SU-DHL-6 (cell line): Measurements from ENCODE around the gene EMC10.

Experiments
- H2AFZ ChIP-seq: fragments of 200-600 bp; sonication (generic); 2 replicates; pipeline ENCODE4 v1.6.1; 2014; ENCODE audit warnings: low read depth, mild to moderate bottlenecking, moderate library complexity, mixed read lengths, antibody characterized with exemption, low read length; ENCODE audit not compliant: severe bottlenecking
- H3F3A ChIP-seq: fragments of 200-600 bp; shearing (Covaris generic); 2 replicates; pipeline ENCODE4 v1.6.0; 2016; ENCODE audit warnings: antibody characterized with exemption, mild to moderate bottlenecking; ENCODE audit not compliant: insufficient read depth
- H3K27ac ChIP-seq: fragments of 200-600 bp; sonication (generic); 2 replicates; pipeline ENCODE4 v1.5.1; 2016; ENCODE audit warnings: low read depth, mild to moderate bottlenecking, low read length, moderate library complexity, mixed read lengths
- H3K27me3 ChIP-seq: fragments of 200-600 bp; sonication (generic), shearing (Covaris generic); 2 replicates; pipeline ENCODE4 v1.6.0; 2014; ENCODE audit warnings: mild to moderate bottlenecking, low read length
- H3K36me3 ChIP-seq: fragments of 200-600 bp; sonication (generic); 2 replicates; pipeline ENCODE4 v1.6.1; 2014; ENCODE audit warnings: mild to moderate bottlenecking, low read length, mixed read lengths
- H3K4me2 ChIP-seq: fragments of 300-600, 200-600 bp; shearing (Covaris generic), sonication (generic); 2 replicates; pipeline ENCODE4 v1.6.0; 2014; ENCODE audit warnings: low read length, low read depth, mild to moderate bottlenecking; ENCODE audit not compliant: poor library complexity, severe bottlenecking
- H3K4me3 ChIP-seq: fragments of 200-600 bp; sonication (generic); 2 replicates; pipeline ENCODE4 v1.5.1; 2014; ENCODE audit warnings: antibody characterized with exemption, low read length, mild to moderate bottlenecking, mixed read lengths; ENCODE audit not compliant: insufficient read depth, poor library complexity, severe bottlenecking
- H3K79me2 ChIP-seq: fragments of 200-600 bp; sonication (generic); 2 replicates; pipeline ENCODE4 v1.6.1; 2014; ENCODE audit warnings: mild to moderate bottlenecking, low read length, moderate library complexity; ENCODE audit not compliant: insufficient read depth
- H3K9ac ChIP-seq: fragments of 200-600 bp; sonication (generic); 2 replicates; pipeline ENCODE4 v1.7.0; 2014; ENCODE audit warnings: mild to moderate bottlenecking, low read length
- H3K9me2 ChIP-seq: fragments of 200-600 bp; sonication (generic); replicated peaks from 2 replicates; pipeline ENCODE4 v1.6.1; 2014; ENCODE audit warnings: low read length; ENCODE audit not compliant: insufficient read depth
- H3K9me3 ChIP-seq: fragments of 200-600 bp; sonication (generic); 2 replicates; pipeline ENCODE4 v1.6.1; 2014; ENCODE audit warnings: low read length, mixed read lengths; ENCODE audit not compliant: insufficient read depth
- H4K20me1 ChIP-seq: fragments of 200-600 bp; sonication (generic); 2 replicates; pipeline ENCODE4 v1.6.1; 2014; ENCODE audit warnings: low read depth, mild to moderate bottlenecking, antibody characterized with exemption, low read length, moderate library complexity, mixed read lengths
- CTCF ChIP-seq: fragments of 200-600 bp; sonication (generic); IDR thresholded peaks from one replicate; pipeline ENCODE4 v1.5.1; 2017; ENCODE audit warnings: antibody characterized with exemption, mild to moderate bottlenecking, low read length, moderate library complexity; ENCODE audit not compliant: insufficient read depth, poor library complexity, severe bottlenecking
- EZH2phosphoT487 ChIP-seq: fragments of 200-600 bp; sonication (generic), shearing (Covaris generic); conservative IDR thresholded peaks from 2 replicates; pipeline ENCODE4 v1.6.1; 2018; ENCODE audit warnings: mild to moderate bottlenecking, antibody characterized with exemption, low read length, moderate library complexity, mixed read lengths

EMC10 gene

GRCh38 chr19:50534478-50534877 is 58.2 kb downstream of the EMC10 start:
- Histone ChIP-seq H3K9me3 (no peaks in the 10 kb centered on the region), H3K9me2 (no peaks in the 10 kb centered on the region), H3K9ac (no peak overlapping the region), H3K27me3 (no peaks in the 10 kb centered on the region), H2AFZ (no peak overlapping the region), H3K27ac (no peak overlapping the region), H3K4me2 (no peak overlapping the region), H4K20me1 (no peaks in the 10 kb centered on the region), H3F3A (no peaks in the 10 kb centered on the region), H3K4me3 (no peak overlapping the region), H3K36me3 (no peaks in the 10 kb centered on the region), H3K79me2 (no peaks in the 10 kb centered on the region)
- TF ChIP-seq EZH2phosphoT487 = no peak
- no peak for TF ChIP-seq CTCF

DNA sequence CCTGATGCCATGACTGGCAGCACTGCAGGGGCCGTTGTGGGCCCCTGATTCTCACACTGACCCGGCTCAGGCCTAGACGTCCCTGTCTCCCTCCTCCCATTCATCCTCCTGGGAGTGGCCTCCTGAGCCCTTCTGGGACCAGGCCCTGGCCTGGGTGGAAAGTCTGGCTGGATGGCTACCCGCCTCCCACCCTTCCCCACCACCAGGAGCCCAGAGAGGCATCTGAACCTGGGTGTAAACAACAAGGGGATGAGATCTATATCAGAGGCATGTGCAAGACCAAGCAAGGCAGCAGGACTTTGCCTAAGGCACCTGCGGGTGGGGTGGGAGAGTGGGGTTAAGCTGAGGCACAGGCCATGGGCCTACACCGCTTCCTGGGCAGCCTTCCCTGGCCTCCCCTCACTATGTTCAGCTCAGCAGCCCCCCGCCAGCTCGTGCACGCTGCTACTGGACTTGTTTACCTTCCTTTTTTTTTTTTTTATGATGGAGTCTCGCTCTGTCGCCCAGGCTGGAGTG is 59.4 kb downstream of the EMC10 start:
- Histone ChIP-seq H4K20me1 (no peaks in the 10 kb centered on the region), H3K27ac (no peak overlapping the region), H3K79me2 (no peaks in the 10 kb centered on the region), H3K4me2 (no peak overlapping the region), H3K9ac (no peak overlapping the region), H3F3A (no peaks in the 10 kb centered on the region), H2AFZ (no peak overlapping the region), H3K9me2 (no peaks in the 10 kb centered on the region), H3K27me3 (no peaks in the 10 kb centered on the region), H3K4me3 (no peak overlapping the region), H3K36me3 (no peaks in the 10 kb centered on the region), H3K9me3 (no peaks in the 10 kb centered on the region)
- no peak for TF ChIP-seq EZH2phosphoT487
- no peak for TF ChIP-seq CTCF

- H4K20me1 ChIP-seq = no peaks in the 10 kb centered on the region
- TF ChIP-seq EZH2phosphoT487 (no peak), CTCF (no peak)
- H3K27ac ChIP-seq = no peak overlapping the region
- H3K9me3 ChIP-seq = no peaks in the 10 kb centered on the region
- H3K36me3 ChIP-seq = no peaks in the 10 kb centered on the region
- H2AFZ ChIP-seq = no peak overlapping the region
- no peaks in the 10 kb centered on the region for H3K27me3 ChIP-seq
- no peaks in the 10 kb centered on the region for H3K79me2 ChIP-seq
- no peak overlapping the region for H3K4me2 ChIP-seq
- H3F3A ChIP-seq = no peaks in the 10 kb centered on the region
- H3K9ac ChIP-seq = no peak overlapping the region
- no peak overlapping the region for H3K4me3 ChIP-seq
- no peaks in the 10 kb centered on the region for H3K9me2 ChIP-seq
Observed at GRCh38 chr19:50536662-50537305, 60.5 kb downstream of the EMC10 start.
